Bronchial epithelial cell (primary cell): ENCODE data around the gene MATN1. TPM values are rescaled to one million over a fixed set of nuclear protein-coding genes. Genes with fewer than 3 reads are reported as not detected.
A peak's percentile ranks its signal among the peaks of the same experiment; 100 is the strongest.

Experiments used
- DNase-seq: peaks from one replicate; pipeline ENCODE4 v3.0.0-alpha.2; 2010; ENCODE audit warnings: low read depth
- FAIRE-seq: peaks from 2 replicates; lab custom pipeline; 2011; peaks lifted over from hg19 to GRCh38; lab: Jason Lieb, UNC
- H3K27me3 ChIP-seq: 2 replicates; pipeline ENCODE4 v1.5.1; 2011; ENCODE audit warnings: low read length; ENCODE audit not compliant: control insufficient read depth, insufficient read depth
- H3K36me3 ChIP-seq: 2 replicates; pipeline ENCODE4 v1.5.1; 2011; ENCODE audit warnings: low read length; ENCODE audit not compliant: control insufficient read depth, insufficient read depth
- H3K4me3 ChIP-seq: 2 replicates; pipeline ENCODE4 v1.5.1; 2011; ENCODE audit warnings: mild to moderate bottlenecking, low read depth, low read length, control low read depth
- total RNA-seq: library from RNA; depleted of rRNA; stranded (reverse); fragments of >200 nt; gene quantifications from 2 replicates; pipeline ENCODE4 v1.2.1, GENCODE V29; 2014
- TF ChIP-seq, protein P1 (sequence below): IDR thresholded peaks from 2 replicates; pipeline ENCODE4 v1.5.1; 2011; ENCODE audit warnings: mild to moderate bottlenecking, moderate library complexity, low read length, control low read depth, inconsistent platforms; ENCODE audit not compliant: insufficient read depth, severe bottlenecking

Gene MATN1
- total RNA-seq, 1 donor from 2014 or later = not detected

DNA sequence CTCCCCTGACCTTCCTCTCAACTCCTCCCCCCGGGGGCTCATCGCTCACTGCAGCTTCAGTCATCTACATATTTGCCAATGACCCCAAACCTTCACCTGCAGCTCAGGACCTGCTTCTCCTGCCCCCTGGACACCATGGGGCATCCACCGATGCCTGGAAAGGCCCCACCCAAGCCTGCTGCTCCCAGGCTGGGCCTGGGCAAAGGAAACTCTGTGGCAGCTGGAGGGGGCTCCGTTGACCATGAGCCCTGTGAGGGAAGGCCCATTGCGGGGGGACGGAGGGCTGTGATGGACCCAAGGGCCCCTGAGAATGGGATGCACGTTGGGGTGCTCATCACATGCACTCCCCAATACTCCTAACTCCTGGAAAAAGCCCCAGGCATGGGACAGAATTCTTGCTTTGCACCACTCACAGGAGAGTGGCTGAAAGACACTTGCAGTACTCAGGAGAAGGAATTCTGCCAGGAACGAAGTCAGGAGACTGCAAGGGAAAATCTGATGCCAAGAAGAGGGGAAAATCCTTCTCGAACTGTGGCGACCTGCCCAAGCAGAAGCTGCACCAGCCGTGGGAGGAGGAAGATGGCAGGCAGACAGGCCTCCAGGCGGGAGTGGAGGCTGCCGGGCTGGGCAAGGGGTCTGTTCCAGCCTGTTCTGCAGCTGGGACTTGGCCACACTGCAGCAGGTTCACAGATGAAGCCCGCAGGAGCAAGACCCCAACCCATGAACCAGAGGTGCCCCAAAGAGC is 18.4 kb downstream of the MATN1 start:
- FAIRE-seq (no peak), DNase-seq (no peak)
- TF ChIP-seq, protein P1, sequence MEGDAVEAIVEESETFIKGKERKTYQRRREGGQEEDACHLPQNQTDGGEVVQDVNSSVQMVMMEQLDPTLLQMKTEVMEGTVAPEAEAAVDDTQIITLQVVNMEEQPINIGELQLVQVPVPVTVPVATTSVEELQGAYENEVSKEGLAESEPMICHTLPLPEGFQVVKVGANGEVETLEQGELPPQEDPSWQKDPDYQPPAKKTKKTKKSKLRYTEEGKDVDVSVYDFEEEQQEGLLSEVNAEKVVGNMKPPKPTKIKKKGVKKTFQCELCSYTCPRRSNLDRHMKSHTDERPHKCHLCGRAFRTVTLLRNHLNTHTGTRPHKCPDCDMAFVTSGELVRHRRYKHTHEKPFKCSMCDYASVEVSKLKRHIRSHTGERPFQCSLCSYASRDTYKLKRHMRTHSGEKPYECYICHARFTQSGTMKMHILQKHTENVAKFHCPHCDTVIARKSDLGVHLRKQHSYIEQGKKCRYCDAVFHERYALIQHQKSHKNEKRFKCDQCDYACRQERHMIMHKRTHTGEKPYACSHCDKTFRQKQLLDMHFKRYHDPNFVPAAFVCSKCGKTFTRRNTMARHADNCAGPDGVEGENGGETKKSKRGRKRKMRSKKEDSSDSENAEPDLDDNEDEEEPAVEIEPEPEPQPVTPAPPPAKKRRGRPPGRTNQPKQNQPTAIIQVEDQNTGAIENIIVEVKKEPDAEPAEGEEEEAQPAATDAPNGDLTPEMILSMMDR = no peak
- H3K4me3 ChIP-seq = no peak overlapping the region
- no peaks in the 10 kb centered on the region for H3K36me3 ChIP-seq
- peaks cover 2% of the 10 kb centered on the region for H3K27me3 ChIP-seq

DNA sequence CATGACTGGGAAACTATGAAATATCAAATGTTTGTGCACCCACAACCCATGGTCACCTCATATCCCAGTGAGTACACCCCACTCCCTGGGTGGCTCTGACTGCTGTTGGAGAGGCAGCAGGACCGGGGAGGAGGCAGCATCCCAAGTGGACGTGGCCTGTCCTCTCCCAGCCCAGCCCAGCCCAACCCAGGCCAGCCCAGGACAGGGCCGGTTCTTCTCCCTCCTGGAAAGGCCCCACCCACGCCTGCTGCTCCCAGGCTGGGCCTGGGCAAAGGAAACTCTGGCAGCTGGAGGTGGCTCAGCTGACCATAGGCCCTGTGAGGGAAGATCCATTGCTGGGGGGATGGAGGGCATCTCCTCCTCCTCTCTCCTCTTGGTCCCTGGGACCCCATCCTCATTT is 19.1 kb downstream of the MATN1 start:
- DNase-seq (no peak), FAIRE-seq (no peak)
- no peaks in the 10 kb centered on the region for H3K36me3 ChIP-seq
- TF ChIP-seq, protein P1 = no peak
- H3K27me3 ChIP-seq = peaks cover 2% of the 10 kb centered on the region
- no peak overlapping the region for H3K4me3 ChIP-seq

DNA sequence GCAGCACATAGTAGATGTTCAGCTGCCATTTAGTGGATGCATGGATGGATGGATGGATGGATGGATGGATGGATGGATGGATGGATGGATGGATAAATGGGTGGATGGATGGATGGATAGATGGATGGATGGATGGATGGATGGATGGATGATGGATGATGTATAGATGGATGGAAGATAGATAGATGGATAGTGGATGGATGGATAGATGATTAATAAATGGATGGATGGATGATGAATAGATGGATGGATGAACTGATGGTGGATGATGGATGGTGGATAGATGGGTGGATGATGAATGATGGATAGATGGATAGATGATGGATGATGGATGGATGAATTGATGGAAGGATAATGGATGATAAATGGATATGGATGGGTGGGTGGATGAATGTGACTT is 20.6 kb downstream of the MATN1 start:
- FAIRE-seq (no peak), DNase-seq (no peak)
- no peaks in the 10 kb centered on the region for H3K36me3 ChIP-seq
- TF ChIP-seq, protein P1 = no peak
- H3K4me3 ChIP-seq = no peak overlapping the region
- peaks cover 2% of the 10 kb centered on the region for H3K27me3 ChIP-seq

DNA sequence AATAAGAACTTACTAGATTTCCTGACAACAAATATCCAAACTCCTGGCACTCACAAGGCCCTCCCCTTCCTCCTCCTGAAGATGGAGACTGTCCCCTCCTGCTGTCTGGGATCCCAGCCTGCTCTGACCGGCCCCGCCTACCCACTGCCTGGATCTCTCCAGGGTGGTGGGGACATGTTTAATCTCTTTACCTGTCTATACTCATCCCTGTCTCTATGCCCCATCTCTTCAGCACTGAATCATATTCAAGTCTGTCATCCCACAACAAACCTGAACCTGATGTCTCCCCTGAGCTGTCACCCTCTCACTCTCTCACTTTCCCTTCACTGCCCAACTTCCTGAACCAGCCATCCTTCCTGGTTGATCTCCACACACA is 22.1 kb downstream of the MATN1 start:
- Histone ChIP-seq H3K27me3 (no peaks in the 10 kb centered on the region), H3K36me3 (no peaks in the 10 kb centered on the region), H3K4me3 (no peak overlapping the region)
- TF ChIP-seq, protein P1 = no peak
- FAIRE-seq (peak; percentile 68), DNase-seq (peak; percentile 17)

DNA sequence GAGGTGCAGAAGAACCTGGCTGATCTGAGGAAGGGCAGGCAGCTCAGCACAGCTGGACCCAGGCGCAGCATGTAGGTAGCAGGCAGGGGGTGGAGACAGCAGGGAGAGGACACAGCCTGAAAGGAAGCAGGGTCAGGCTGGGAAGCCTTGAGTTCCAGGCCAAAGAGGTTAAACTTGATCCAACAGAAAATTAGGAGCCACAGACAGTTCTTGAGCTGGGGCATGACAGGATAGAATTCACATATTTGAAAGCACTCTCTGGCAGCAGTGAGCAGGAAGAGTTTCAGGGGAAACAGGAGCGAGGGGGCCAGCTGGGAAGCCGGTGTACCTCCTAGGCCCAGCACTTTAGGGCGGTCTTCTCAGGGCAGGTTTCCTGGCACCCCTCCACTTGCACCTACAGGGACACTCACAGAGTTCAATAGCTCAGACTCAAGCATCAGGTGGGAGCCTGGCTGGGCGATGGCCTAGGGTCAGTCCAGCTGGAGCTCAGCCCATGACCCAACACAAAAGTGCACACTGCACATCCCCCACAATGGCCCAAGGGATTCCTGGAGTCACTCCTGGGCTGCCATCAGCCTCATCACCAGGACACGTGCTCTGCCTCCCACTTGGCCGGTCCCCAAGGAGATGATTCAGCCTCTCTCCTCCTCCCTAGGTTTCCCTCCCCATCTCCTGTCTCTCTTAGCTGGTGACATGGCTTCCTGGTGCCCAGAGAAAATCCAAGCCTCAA is 22.7 kb downstream of the MATN1 start:
- TF ChIP-seq, protein P1 = no peak
- H3K4me3 ChIP-seq = no peak overlapping the region
- H3K36me3 ChIP-seq = no peaks in the 10 kb centered on the region
- no peak for FAIRE-seq
- no peaks in the 10 kb centered on the region for H3K27me3 ChIP-seq
- DNase-seq = peak; percentile 65
